Parathyroid adenoma (tissue), 2 donors: ENCODE data around the gene TBC1D22A.

Source experiments
- H2AFZ ChIP-seq: fragments of 300-600 bp; sonication (generic); one replicate; pipeline ENCODE4 v1.7.0; 2017; ENCODE audit warnings: antibody characterized with exemption, mild to moderate bottlenecking
- H3K27ac ChIP-seq: fragments of 300-600 bp; sonication (generic); one replicate; pipeline ENCODE4 v1.7.0; 2017
- H3K27me3 ChIP-seq: fragments of 300-600 bp; sonication (generic); one replicate; pipeline ENCODE4 v1.7.0; 2017; ENCODE audit warnings: low read length; ENCODE audit not compliant: control insufficient read depth, insufficient read depth
- H3K36me3 ChIP-seq: fragments of 300-600 bp; sonication (generic); one replicate; pipeline ENCODE4 v1.7.0; 2017; ENCODE audit warnings: low read length; ENCODE audit not compliant: control insufficient read depth, insufficient read depth
- H3K4me1 ChIP-seq: fragments of 300-600 bp; sonication (generic); one replicate; pipeline ENCODE4 v1.7.0; 2017; ENCODE audit warnings: control low read depth
- H3K4me2 ChIP-seq: fragments of 300-600 bp; sonication (generic); one replicate; pipeline ENCODE4 v1.7.0; 2017; ENCODE audit warnings: low read length
- H3K4me3 ChIP-seq: fragments of 300-600 bp; sonication (generic); one replicate; pipeline ENCODE4 v1.7.0; 2017; ENCODE audit warnings: low read depth, low read length
- H3K79me2 ChIP-seq: fragments of 300-600 bp; sonication (generic); one replicate; pipeline ENCODE4 v1.7.0; 2017; ENCODE audit warnings: control low read depth
- H3K9ac ChIP-seq: fragments of 300-600 bp; sonication (generic); one replicate; pipeline ENCODE4 v1.7.0; 2017; ENCODE audit warnings: mild to moderate bottlenecking
- H3K9me3 ChIP-seq: fragments of 300-600 bp; sonication (generic); one replicate; pipeline ENCODE4 v1.7.0; 2017; ENCODE audit warnings: low read length; ENCODE audit not compliant: control insufficient read depth
- CTCF ChIP-seq: fragments of 300-600 bp; sonication (generic); IDR thresholded peaks from one replicate; pipeline ENCODE4 v1.7.0; 2017; ENCODE audit warnings: antibody characterized with exemption, mild to moderate bottlenecking
- donor health status: primary hyperparathyroidism.

TBC1D22A gene

GRCh38 chr22:47053726-47054141, 291.3 kb downstream of the TBC1D22A start:
- Histone ChIP-seq H3K36me3 (no peaks in the 10 kb centered on the region), H3K4me2 (no peak overlapping the region), H3K9me3 (no peaks in the 10 kb centered on the region), H3K27ac (no peak overlapping the region), H3K9ac (no peak overlapping the region), H2AFZ (no peak overlapping the region), H3K79me2 (no peaks in the 10 kb centered on the region), H3K27me3 (no peaks in the 10 kb centered on the region), H3K4me3 (no peak overlapping the region), H3K4me1 (no peaks in the 10 kb centered on the region)
- TF ChIP-seq CTCF = no peak

- no peak for TF ChIP-seq CTCF
- H3K79me2 ChIP-seq = no peaks in the 10 kb centered on the region
- no peak overlapping the region for H3K27ac ChIP-seq
- H3K9ac ChIP-seq = no peak overlapping the region
- no peaks in the 10 kb centered on the region for H3K27me3 ChIP-seq
- H3K4me1 ChIP-seq = no peaks in the 10 kb centered on the region
- H3K36me3 ChIP-seq = no peaks in the 10 kb centered on the region
- H2AFZ ChIP-seq = no peak overlapping the region
- no peaks in the 10 kb centered on the region for H3K9me3 ChIP-seq
- no peak overlapping the region for H3K4me2 ChIP-seq
- no peak overlapping the region for H3K4me3 ChIP-seq
Observed at GRCh38 chr22:47054231-47055072, 292.0 kb downstream of the TBC1D22A start.

GRCh38 chr22:47055073-47055355, 292.6 kb downstream of the TBC1D22A start:
- H3K4me1 ChIP-seq = no peaks in the 10 kb centered on the region
- H3K27me3 ChIP-seq = no peaks in the 10 kb centered on the region

GRCh38 chr22:47055461-47055860, 293.0 kb downstream of the TBC1D22A start:
- no peak for TF ChIP-seq CTCF
- H3K79me2 ChIP-seq = no peaks in the 10 kb centered on the region

More at GRCh38 chr22:47055073-47055355, 292.6 kb downstream of the TBC1D22A start:
- TF ChIP-seq CTCF = no peak
- Histone ChIP-seq H3K4me3 (no peak overlapping the region), H3K27ac (no peak overlapping the region), H3K4me2 (no peak overlapping the region), H3K79me2 (no peaks in the 10 kb centered on the region), H3K36me3 (no peaks in the 10 kb centered on the region), H2AFZ (no peak overlapping the region), H3K9me3 (no peaks in the 10 kb centered on the region), H3K9ac (no peak overlapping the region)

GRCh38 chr22:47055921-47056320, 293.5 kb downstream of the TBC1D22A start:
- Histone ChIP-seq H3K9ac (no peak overlapping the region), H3K4me3 (no peak overlapping the region), H3K4me1 (no peaks in the 10 kb centered on the region), H3K36me3 (no peaks in the 10 kb centered on the region), H3K4me2 (no peak overlapping the region), H3K79me2 (no peaks in the 10 kb centered on the region), H3K9me3 (no peaks in the 10 kb centered on the region), H2AFZ (no peak overlapping the region), H3K27me3 (no peaks in the 10 kb centered on the region), H3K27ac (no peak overlapping the region)
- TF ChIP-seq CTCF = no peak

More at GRCh38 chr22:47055461-47055860, 293.0 kb downstream of the TBC1D22A start:
- no peaks in the 10 kb centered on the region for H3K27me3 ChIP-seq
- H3K4me3 ChIP-seq = no peak overlapping the region
- no peak overlapping the region for H2AFZ ChIP-seq
- no peak overlapping the region for H3K9ac ChIP-seq
- no peaks in the 10 kb centered on the region for H3K9me3 ChIP-seq
- no peak overlapping the region for H3K27ac ChIP-seq
- H3K36me3 ChIP-seq = no peaks in the 10 kb centered on the region
- no peaks in the 10 kb centered on the region for H3K4me1 ChIP-seq
- no peak overlapping the region for H3K4me2 ChIP-seq
